OCI-LY1 (cell line): ENCODE results near the gene PGA4.
"Not testable (repeated sequence)": the region's sequence is repeated elsewhere in the genome, so short reads cannot be mapped to it uniquely, and the experiment has no call there.

Experiments used
- H2AFZ ChIP-seq: fragments of 200-600 bp; sonication (generic), shearing (Covaris generic); 2 replicates; pipeline ENCODE4 v1.6.0; 2014; ENCODE audit warnings: antibody characterized with exemption, mild to moderate bottlenecking, low read length
- H3F3A ChIP-seq: fragments of 200-600 bp; sonication (generic), shearing (Covaris generic); 2 replicates; pipeline ENCODE4 v1.6.0; 2014; ENCODE audit warnings: mild to moderate bottlenecking, antibody characterized with exemption, low read length, moderate library complexity; ENCODE audit not compliant: insufficient read depth
- H3K27ac ChIP-seq: fragments of 200-600 bp; sonication (generic); 2 replicates; pipeline ENCODE4 v1.5.1; 2014; ENCODE audit warnings: low read length, mixed run types, mild to moderate bottlenecking, low read depth; ENCODE audit not compliant: poor library complexity, severe bottlenecking
- H3K27me3 ChIP-seq: fragments of 200-600 bp; sonication (generic); 2 replicates; pipeline ENCODE4 v1.6.0; 2014; ENCODE audit warnings: antibody characterized with exemption, mild to moderate bottlenecking, low read length, moderate library complexity; ENCODE audit not compliant: insufficient read depth
- H3K36me3 ChIP-seq: fragments of 200-600 bp; sonication (generic); 2 replicates; pipeline ENCODE4 v1.6.1; 2014; ENCODE audit warnings: mild to moderate bottlenecking, antibody characterized with exemption, low read length, moderate library complexity, mixed read lengths; ENCODE audit not compliant: insufficient read depth
- H3K4me1 ChIP-seq: fragments of 200-600 bp; sonication (generic); 2 replicates; pipeline ENCODE4 v1.5.1; 2014; ENCODE audit warnings: mild to moderate bottlenecking, low read length, moderate library complexity; ENCODE audit not compliant: insufficient read depth, severe bottlenecking
- H3K4me2 ChIP-seq: fragments of 200-600 bp; sonication (generic), shearing (Covaris generic); 2 replicates; pipeline ENCODE4 v1.6.1; 2014; ENCODE audit warnings: low read length
- H3K4me3 ChIP-seq: fragments of 200-600 bp; sonication (generic); 2 replicates; pipeline ENCODE4 v1.5.1; 2014; ENCODE audit warnings: low read length, low read depth, mild to moderate bottlenecking, mixed read lengths; ENCODE audit not compliant: poor library complexity, severe bottlenecking
- H3K79me2 ChIP-seq: fragments of 200-600 bp; shearing (Covaris generic); 2 replicates; pipeline ENCODE4 v1.6.1; 2016; ENCODE audit warnings: mixed run types, low read length, mixed read lengths; ENCODE audit not compliant: insufficient read depth
- H3K9ac ChIP-seq: fragments of 200-600 bp; sonication (generic), shearing (Covaris generic); 2 replicates; pipeline ENCODE4 v1.6.1; 2014; ENCODE audit warnings: mild to moderate bottlenecking, low read length, mixed read lengths
- H3K9me2 ChIP-seq: fragments of 200-600 bp; sonication (generic), shearing (Covaris generic); 2 replicates; pipeline ENCODE4 v1.6.1; 2014; ENCODE audit warnings: low read depth, mild to moderate bottlenecking, low read length, mixed read lengths
- H3K9me3 ChIP-seq: fragments of 200-600 bp; shearing (Covaris generic); 2 replicates; pipeline ENCODE4 v1.6.1; 2014; ENCODE audit warnings: low read length, mixed read lengths
- H4K20me1 ChIP-seq: fragments of 200-600 bp; sonication (generic), shearing (Covaris generic); 2 replicates; pipeline ENCODE4 v1.6.0; 2016; ENCODE audit warnings: mild to moderate bottlenecking, low read length; ENCODE audit not compliant: insufficient read depth
- CTCF ChIP-seq: fragments of 200-600 bp; sonication (generic), shearing (Covaris generic); IDR thresholded peaks from 2 replicates; pipeline ENCODE4 v1.5.1; 2017; ENCODE audit warnings: mild to moderate bottlenecking, antibody characterized with exemption, low read length, moderate library complexity, mixed read lengths
- EZH2 ChIP-seq: fragments of 200-600 bp; sonication (generic), shearing (Covaris generic); IDR thresholded peaks from 2 replicates; pipeline ENCODE4 v1.8.0; 2017; ENCODE audit warnings: borderline replicate concordance, mixed run types, mild to moderate bottlenecking, antibody characterized with exemption, low read length, moderate library complexity, mixed read lengths

PGA4 gene

GRCh38 chr11:61174273-61174672, 47.9 kb upstream of the PGA4 start:
- Histone ChIP-seq H3K4me2 (no peak overlapping the region), H3K9ac (no peak overlapping the region), H3K27ac (no peak overlapping the region), H3K4me1 (no peaks in the 10 kb centered on the region), H3K36me3 (no peaks in the 10 kb centered on the region), H3K79me2 (no peaks in the 10 kb centered on the region), H2AFZ (no peak overlapping the region), H3F3A (no peaks in the 10 kb centered on the region), H3K4me3 (no peak overlapping the region), H3K9me2 (no peaks in the 10 kb centered on the region), H3K27me3 (peaks cover 11% of the 10 kb centered on the region), H3K9me3 (no peaks in the 10 kb centered on the region), H4K20me1 (no peaks in the 10 kb centered on the region)
- TF ChIP-seq CTCF (no peak), EZH2 (no peak)

GRCh38 chr11:61174949-61175348, 47.2 kb upstream of the PGA4 start:
- Histone ChIP-seq H3K27me3 (peaks cover 13% of the 10 kb centered on the region), H3K79me2 (no peaks in the 10 kb centered on the region), H4K20me1 (no peaks in the 10 kb centered on the region), H3K4me1 (no peaks in the 10 kb centered on the region), H3K4me2 (no peak overlapping the region), H3K36me3 (no peaks in the 10 kb centered on the region), H3F3A (no peaks in the 10 kb centered on the region), H3K9ac (no peak overlapping the region), H3K4me3 (no peak overlapping the region), H3K9me2 (no peaks in the 10 kb centered on the region), H3K27ac (no peak overlapping the region), H2AFZ (no peak overlapping the region), H3K9me3 (no peaks in the 10 kb centered on the region)
- no peak for TF ChIP-seq EZH2
- no peak for TF ChIP-seq CTCF

GRCh38 chr11:61176446-61176845, 45.7 kb upstream of the PGA4 start:
- Histone ChIP-seq H3K27me3 (peaks cover 20% of the 10 kb centered on the region), H3K4me3 (no peak overlapping the region), H3K9me2 (no peaks in the 10 kb centered on the region), H3K4me1 (no peaks in the 10 kb centered on the region), H3K4me2 (no peak overlapping the region), H4K20me1 (no peaks in the 10 kb centered on the region), H3K9me3 (no peaks in the 10 kb centered on the region), H3F3A (no peaks in the 10 kb centered on the region), H3K79me2 (no peaks in the 10 kb centered on the region), H2AFZ (no peak overlapping the region), H3K36me3 (no peaks in the 10 kb centered on the region), H3K9ac (no peak overlapping the region), H3K27ac (no peak overlapping the region)
- TF ChIP-seq EZH2 (no peak), CTCF (no peak)

- H3K36me3 ChIP-seq, H3K4me1 ChIP-seq, H3K4me3 ChIP-seq, H3K27ac ChIP-seq, H3K4me2 ChIP-seq, H3K9me2 ChIP-seq, H4K20me1 ChIP-seq, H2AFZ ChIP-seq, H3K79me2 ChIP-seq, H3F3A ChIP-seq, H3K9ac ChIP-seq, H3K9me3 ChIP-seq: not testable (repeated sequence)
- peaks cover 14% of the 10 kb centered on the region for H3K27me3 ChIP-seq
Observed at GRCh38 chr11:61180205-61180604, 41.9 kb upstream of the PGA4 start.
